OCI-LY1 (cell line): Measurements from ENCODE around the gene KLHL6.

Experiments
- EZH2 ChIP-seq: fragments of 200-600 bp; sonication (generic), shearing (Covaris generic); IDR thresholded peaks from 2 replicates; pipeline ENCODE4 v1.8.0; 2017; ENCODE audit warnings: borderline replicate concordance, mixed run types, mild to moderate bottlenecking, antibody characterized with exemption, low read length, moderate library complexity, mixed read lengths
- TF ChIP-seq, protein P1 (sequence below): fragments of 200-600 bp; sonication (generic), shearing (Covaris generic); IDR thresholded peaks from 2 replicates; pipeline ENCODE4 v1.5.1; 2017; ENCODE audit warnings: mild to moderate bottlenecking, antibody characterized with exemption, low read length, moderate library complexity, mixed read lengths

DNA sequence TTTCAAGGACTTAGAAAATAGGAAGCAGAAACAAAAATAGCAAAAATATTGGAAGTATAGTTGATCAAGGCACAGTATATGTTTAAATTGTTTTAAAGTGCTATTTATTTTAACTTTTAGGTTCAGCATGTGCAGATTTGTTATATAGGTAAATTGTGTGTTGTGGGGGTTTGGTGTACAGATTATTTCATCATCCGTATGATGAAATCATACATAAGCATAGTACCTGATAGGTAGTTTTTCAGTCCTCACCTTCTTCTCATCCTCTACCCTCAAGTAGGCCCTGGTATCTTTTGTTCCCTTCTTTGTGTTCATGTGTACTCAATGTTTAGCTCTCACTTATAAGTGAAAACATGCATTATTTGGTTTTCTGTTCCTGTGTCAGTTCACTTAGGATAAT lies 50.9 kb downstream of the KLHL6 start:
- TF ChIP-seq EZH2: no peak
- TF ChIP-seq, protein P1, sequence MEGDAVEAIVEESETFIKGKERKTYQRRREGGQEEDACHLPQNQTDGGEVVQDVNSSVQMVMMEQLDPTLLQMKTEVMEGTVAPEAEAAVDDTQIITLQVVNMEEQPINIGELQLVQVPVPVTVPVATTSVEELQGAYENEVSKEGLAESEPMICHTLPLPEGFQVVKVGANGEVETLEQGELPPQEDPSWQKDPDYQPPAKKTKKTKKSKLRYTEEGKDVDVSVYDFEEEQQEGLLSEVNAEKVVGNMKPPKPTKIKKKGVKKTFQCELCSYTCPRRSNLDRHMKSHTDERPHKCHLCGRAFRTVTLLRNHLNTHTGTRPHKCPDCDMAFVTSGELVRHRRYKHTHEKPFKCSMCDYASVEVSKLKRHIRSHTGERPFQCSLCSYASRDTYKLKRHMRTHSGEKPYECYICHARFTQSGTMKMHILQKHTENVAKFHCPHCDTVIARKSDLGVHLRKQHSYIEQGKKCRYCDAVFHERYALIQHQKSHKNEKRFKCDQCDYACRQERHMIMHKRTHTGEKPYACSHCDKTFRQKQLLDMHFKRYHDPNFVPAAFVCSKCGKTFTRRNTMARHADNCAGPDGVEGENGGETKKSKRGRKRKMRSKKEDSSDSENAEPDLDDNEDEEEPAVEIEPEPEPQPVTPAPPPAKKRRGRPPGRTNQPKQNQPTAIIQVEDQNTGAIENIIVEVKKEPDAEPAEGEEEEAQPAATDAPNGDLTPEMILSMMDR: no peak
